Activated CD8-positive, alpha-beta T cell treated with anti-CD3 and anti-CD28 coated beads, Interleukin-2, amount 10 ng/mL, durations not matched to agents 7 days and 5 days (primary cell): ENCODE results near the gene ZBTB32. TPM values are rescaled to one million over a fixed set of nuclear protein-coding genes. Genes with fewer than 3 reads are reported as not detected.

Source experiments
- ATAC-seq: fragments of 150-1000 bp; cut with Tn5 transposase; one replicate; pipeline ENCODE4 v1.10.0; 2021; ENCODE audit warnings: moderate library complexity
- CTCF ChIA-PET: fragments of 350-600 bp; sonication (Branson Sonifier 250); formaldehyde crosslinking; loops from one replicate; lab custom pipeline; 2021; ENCODE audit warnings: antibody characterized with exemption; lab: Charles Lee
- POLR2A ChIA-PET: fragments of 350-600 bp; sonication (Branson Sonifier 250); formaldehyde crosslinking; loops from one replicate; lab custom pipeline; 2021; ENCODE audit warnings: antibody characterized with exemption; lab: Charles Lee
- DNase-seq: peaks from one replicate; pipeline ENCODE4 v3.0.0-alpha.2; 2020
- H3K27ac Mint-ChIP-seq: one replicate; pipeline ENCODE4 v1.8.0; 2021; ENCODE audit warnings: mild to moderate bottlenecking, mixed read lengths
- H3K27me3 Mint-ChIP-seq: one replicate; pipeline ENCODE4 v1.8.0; 2021; ENCODE audit warnings: low read depth, mixed read lengths
- H3K36me3 Mint-ChIP-seq: one replicate; pipeline ENCODE4 v1.8.0; 2021; ENCODE audit warnings: low read depth, mixed read lengths
- H3K4me1 Mint-ChIP-seq: one replicate; pipeline ENCODE4 v1.8.0; 2021; ENCODE audit warnings: low read depth, mixed read lengths
- H3K4me3 Mint-ChIP-seq: one replicate; pipeline ENCODE4 v1.8.0; 2021; ENCODE audit warnings: mild to moderate bottlenecking, mixed read lengths
- H3K9me3 Mint-ChIP-seq: one replicate; pipeline ENCODE4 v1.8.0; 2022; ENCODE audit warnings: mixed read lengths; ENCODE audit not compliant: insufficient read depth
- total RNA-seq, 2 experiments: library from RNA; stranded (reverse); gene quantifications; one replicate each; pipeline ENCODE4 v1.2.3, GENCODE V29; 2021

The ZBTB32 gene
- total RNA-seq, 2 experiments from 2014 or later: 37.4 to 41.4 TPM

DNA sequence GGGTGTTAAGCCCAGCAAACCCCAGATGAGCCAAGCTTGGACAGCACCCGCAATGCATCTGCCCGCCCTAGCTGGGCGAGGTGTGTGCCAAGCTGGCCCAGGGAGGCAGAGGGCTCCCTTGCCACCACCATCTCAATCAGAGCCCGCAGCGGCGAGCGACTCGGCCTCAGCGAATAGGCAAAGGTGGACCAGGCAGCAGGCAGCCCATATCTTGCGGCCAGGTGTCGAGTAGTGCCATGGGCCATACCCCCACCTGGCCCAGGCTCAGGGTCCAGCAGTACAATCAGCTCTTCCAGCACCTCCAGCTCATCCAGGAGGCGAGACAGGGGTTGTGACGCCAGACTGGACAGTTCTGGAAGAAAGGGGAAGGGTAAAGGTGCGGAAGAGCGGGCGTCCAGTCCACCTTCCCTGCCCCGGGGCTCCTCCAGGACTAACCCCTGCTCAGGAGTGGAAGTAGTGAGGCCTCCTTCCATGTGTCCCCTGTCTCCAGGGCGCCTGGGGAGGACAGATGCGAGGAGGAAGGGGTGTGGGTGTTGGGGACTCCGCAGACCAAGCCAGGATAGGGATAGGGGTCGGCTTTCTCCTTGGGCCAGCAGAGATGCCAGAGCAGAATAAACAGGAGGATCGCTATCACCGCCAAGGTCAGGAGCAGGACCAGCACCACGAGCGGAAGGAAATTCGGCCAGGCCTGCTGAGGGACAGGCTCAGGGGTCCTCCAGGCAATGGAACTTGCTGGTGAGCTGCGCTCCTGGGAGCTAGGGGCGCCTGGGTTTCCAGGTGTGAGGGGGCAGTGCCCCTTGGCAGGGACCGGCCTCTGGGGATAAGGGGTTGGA, 35.1 kb downstream of the ZBTB32 start:
- Mint-ChIP-seq H3K4me1 (peaks cover 46% of the 10 kb centered on the region), H3K36me3 (peaks cover 47% of the 10 kb centered on the region), H3K9me3 (no peaks in the 10 kb centered on the region), H3K27ac (no peak overlapping the region), H3K27me3 (no peaks in the 10 kb centered on the region), H3K4me3 (peak overlapping the region; percentile 90)
- DNase-seq (no peak), ATAC-seq (no peak)
- CTCF ChIA-PET: interaction anchor here (0.9 to 1.7 kb wide), 7 partner anchors 11 to 191 kb away, joined by 3 to 10 read pairs (median 7); no protein-coding TSS in a partner anchor
- POLR2A ChIA-PET: interaction anchor here (1.2 to 4.3 kb wide), 5 partner anchors 11 to 27 kb away, joined by 3 to 14 read pairs (median 5); partner anchors contain the start of gene KMT2B

DNA sequence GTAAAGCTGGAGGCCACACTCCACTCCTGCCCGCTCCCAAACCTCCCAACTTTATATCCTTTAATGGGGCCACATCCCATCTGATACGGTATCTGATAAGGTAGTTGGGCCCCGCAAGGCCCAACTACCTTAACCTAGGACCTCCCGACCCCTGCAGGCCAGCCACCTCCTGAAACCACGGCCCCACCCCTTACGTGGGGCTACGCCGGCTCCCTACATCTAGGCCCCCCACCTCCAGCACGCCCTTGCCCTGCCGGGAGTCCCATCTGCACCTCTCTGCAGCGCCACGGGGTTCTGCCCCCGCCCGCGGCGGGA, 35.7 kb downstream of the ZBTB32 start:
- H3K9me3 Mint-ChIP-seq: no peaks in the 10 kb centered on the region
- ChIA-PET CTCF (interaction anchor here (0.9 to 1.7 kb wide), 9 partner anchors 12 to 191 kb away, joined by 3 to 10 read pairs (median 4); no protein-coding TSS in a partner anchor), POLR2A (interaction anchor here (0.9 to 4.3 kb wide), 7 partner anchors 11 to 28 kb away, joined by 3 to 14 read pairs (median 5); partner anchors contain the start of gene KMT2B)
- peaks cover 48% of the 10 kb centered on the region for H3K4me1 Mint-ChIP-seq
- DNase-seq (no peak), ATAC-seq (peak; percentile 17)
- peak overlapping the region; percentile 92 for H3K27ac Mint-ChIP-seq
- peaks cover 43% of the 10 kb centered on the region for H3K36me3 Mint-ChIP-seq
- peak overlapping the region; percentile 90 for H3K4me3 Mint-ChIP-seq
- H3K27me3 Mint-ChIP-seq: no peaks in the 10 kb centered on the region

- no peaks in the 10 kb centered on the region for H3K9me3 Mint-ChIP-seq
- DNase-seq (peak; percentile 99), ATAC-seq (peak; percentile 74)
- H3K4me3 Mint-ChIP-seq: peak overlapping the region; percentile 90
- peak overlapping the region; percentile 92 for H3K27ac Mint-ChIP-seq
- ChIA-PET POLR2A (interaction anchor here (0.5 to 4.3 kb wide), 9 partner anchors 11 to 154 kb away, joined by 3 to 14 read pairs (median 4); partner anchors contain the start of gene KMT2B), CTCF (interaction anchor here (0.6 to 1.7 kb wide), 10 partner anchors 13 to 192 kb away, joined by 3 to 10 read pairs (median 4); no protein-coding TSS in a partner anchor)
- H3K27me3 Mint-ChIP-seq: no peaks in the 10 kb centered on the region
- peaks cover 39% of the 10 kb centered on the region for H3K36me3 Mint-ChIP-seq
- peaks cover 50% of the 10 kb centered on the region for H3K4me1 Mint-ChIP-seq
Observed at GRCh38 chr19:35740423-35741202, 36.3 kb downstream of the ZBTB32 start.

DNA sequence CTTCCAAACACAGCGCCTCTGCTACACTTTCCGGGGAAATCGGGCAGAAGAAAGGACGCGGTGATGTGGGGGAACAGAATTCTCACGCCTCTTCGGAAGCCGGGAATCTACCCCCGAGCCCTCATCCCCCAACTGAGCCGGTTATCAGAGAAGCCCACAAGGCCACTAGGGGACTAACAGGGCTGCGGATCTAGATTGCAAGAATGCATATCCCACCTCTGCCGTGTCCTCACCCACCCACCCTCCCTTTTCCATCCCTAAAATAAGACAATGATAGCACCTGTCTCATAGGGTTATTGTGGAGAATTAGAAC, 36.8 kb downstream of the ZBTB32 start:
- H3K36me3 Mint-ChIP-seq: peaks cover 37% of the 10 kb centered on the region
- DNase-seq (no peak), ATAC-seq (no peak)
- H3K4me1 Mint-ChIP-seq: peaks cover 54% of the 10 kb centered on the region
- H3K27me3 Mint-ChIP-seq: no peaks in the 10 kb centered on the region
- ChIA-PET POLR2A (interaction anchor here (0.5 to 4.3 kb wide), 9 partner anchors 10 to 154 kb away, joined by 3 to 14 read pairs (median 4); partner anchors contain the start of gene KMT2B), CTCF (interaction anchor here (0.6 to 1.7 kb wide), 7 partner anchors 18 to 191 kb away, joined by 3 to 10 read pairs (median 7); no protein-coding TSS in a partner anchor)
- H3K9me3 Mint-ChIP-seq: no peaks in the 10 kb centered on the region
- H3K4me3 Mint-ChIP-seq: peak overlapping the region; percentile 90
- H3K27ac Mint-ChIP-seq: peak overlapping the region; percentile 93

- Mint-ChIP-seq H3K4me1 (peaks cover 55% of the 10 kb centered on the region), H3K27me3 (no peaks in the 10 kb centered on the region), H3K36me3 (peaks cover 32% of the 10 kb centered on the region), H3K9me3 (no peaks in the 10 kb centered on the region), H3K27ac (peak within 1 kb of the TSS; percentile 93), H3K4me3 (peak within 1 kb of the TSS; percentile 93)
- POLR2A ChIA-PET: interaction anchor here (0.9 to 4.3 kb wide), 4 partner anchors 24 to 42 kb away, joined by 3 to 14 read pairs (median 4); partner anchors contain the start of gene KMT2B
- CTCF ChIA-PET: interaction anchor here (0.9 to 2.0 kb wide), 4 partner anchors 12 to 189 kb away, joined by 3 to 7 read pairs (median 4); no protein-coding TSS in a partner anchor
- no peak for ATAC-seq
- DNase-seq: peak; percentile 80
Observed at GRCh38 chr19:35742121-35742724, 37.9 kb downstream of the ZBTB32 start, which contains the start of gene IGFLR1. Gene IGFLR1 (minus strand): TSS chr19:35742452. CDS start chr19:35741180, 1,272 bp downstream.

DNA sequence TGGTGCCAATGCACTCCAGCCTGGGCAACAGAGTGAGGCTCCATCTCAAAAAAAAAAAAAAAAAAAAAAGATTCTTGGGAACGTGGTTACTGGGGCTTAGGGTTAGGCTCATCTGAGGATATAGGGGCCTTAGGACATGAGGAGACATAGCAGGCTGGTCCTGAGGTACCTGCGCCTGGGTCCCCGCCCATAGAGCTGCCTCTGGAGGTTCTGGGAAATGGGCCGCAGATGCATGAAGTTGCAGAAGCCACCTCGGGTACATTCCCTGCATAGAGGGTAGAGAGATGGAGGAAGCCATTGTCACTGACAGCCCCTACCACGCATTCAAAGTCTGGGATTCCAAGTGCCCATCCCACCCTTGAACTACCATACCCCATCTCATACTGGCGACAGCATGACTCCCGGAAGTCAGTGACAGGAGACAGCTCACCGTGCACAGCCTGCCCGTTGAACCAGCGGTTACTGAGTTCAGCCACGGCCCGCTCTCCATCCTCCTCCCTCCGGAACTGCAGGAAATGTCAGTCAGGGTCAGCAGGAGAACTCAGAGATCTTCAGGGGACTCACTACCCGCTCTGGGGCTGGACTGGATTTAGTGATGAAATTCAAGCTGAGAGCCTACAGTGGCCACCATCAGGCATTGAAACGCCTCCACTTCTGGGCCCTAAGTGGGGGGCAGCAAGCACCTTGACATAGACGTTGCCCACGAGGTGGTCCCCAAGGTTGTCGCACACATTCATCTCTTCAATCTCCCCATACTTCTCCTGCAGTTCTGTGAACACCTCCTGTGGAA, 39.5 kb downstream of the ZBTB32 start:
- no peaks in the 10 kb centered on the region for H3K9me3 Mint-ChIP-seq
- no peaks in the 10 kb centered on the region for H3K27me3 Mint-ChIP-seq
- ATAC-seq: no peak
- ChIA-PET POLR2A (interaction anchor here (0.7 to 4.3 kb wide), 6 partner anchors 13 to 131 kb away, joined by 3 to 14 read pairs (median 5); partner anchors contain the start of genes HSPB6 and KMT2B), CTCF (interaction anchor here (0.8 to 1.9 kb wide), 10 partner anchors 26 to 187 kb away, joined by 3 to 8 read pairs (median 5); partner anchors contain the start of gene KMT2B)
- H3K4me1 Mint-ChIP-seq: peaks cover 64% of the 10 kb centered on the region
- no peak for DNase-seq
- H3K27ac Mint-ChIP-seq: peak overlapping the region; percentile 99
- H3K36me3 Mint-ChIP-seq: peaks cover 20% of the 10 kb centered on the region
- H3K4me3 Mint-ChIP-seq: peak overlapping the region; percentile 93

DNA sequence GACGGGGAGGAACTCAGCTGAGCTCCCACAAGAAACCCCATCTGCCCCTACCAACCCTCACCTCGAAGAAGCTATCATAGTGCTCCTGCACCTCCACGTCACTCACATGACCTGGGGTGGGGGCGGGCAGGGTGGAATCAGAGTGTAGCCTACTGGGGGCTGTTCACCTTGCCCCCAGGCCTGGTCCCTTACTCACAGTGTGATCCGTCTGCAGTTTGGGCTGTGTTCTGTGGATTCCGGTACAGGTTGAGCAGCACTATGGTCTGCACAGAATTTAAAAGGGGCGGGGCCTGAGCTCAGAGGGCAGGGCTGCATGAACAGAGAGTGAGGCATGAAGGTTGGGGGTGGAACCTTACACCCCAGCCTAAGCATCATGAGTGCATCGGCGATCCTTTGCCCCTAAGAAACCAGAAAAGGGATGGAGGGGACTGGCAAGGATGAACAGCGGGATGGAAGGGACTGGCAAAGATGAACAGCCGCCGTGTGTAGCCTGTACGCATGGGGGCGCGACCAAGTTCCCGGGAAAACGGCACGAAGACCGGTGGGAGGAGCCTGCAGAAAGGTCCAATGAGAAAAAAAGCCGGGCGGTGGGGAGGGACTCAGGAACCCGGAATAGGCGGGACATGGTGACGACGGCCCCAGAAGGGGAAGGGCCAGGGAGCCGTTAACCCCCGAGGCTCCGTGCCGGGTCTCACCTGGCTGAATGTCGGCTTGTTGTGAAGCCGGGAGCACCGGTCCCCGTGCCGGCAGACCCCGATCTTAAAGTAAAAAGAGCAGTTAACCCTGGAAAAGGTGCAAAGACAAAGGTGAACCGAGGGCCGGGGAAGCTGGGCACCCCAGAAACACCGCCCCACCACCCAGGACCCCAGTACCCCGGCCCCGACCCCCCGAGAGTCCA, 40.3 kb downstream of the ZBTB32 start:
- peak; percentile 56 for ATAC-seq
- peak overlapping the region; percentile 93 for H3K4me3 Mint-ChIP-seq

GRCh38 chr19:35745328-35746086, 41.1 kb downstream of the ZBTB32 start, which contains the start of the genes PSENEN and U2AF1L4:
Gene PSENEN (plus strand): TSS chr19:35745651. CDS start chr19:35745931, 280 bp downstream.
Gene U2AF1L4 (minus strand): TSS chr19:35745418. CDS start chr19:35745391, 27 bp downstream.
- peak within 1 kb of the TSS; percentile 93 for H3K4me3 Mint-ChIP-seq
- peak within 1 kb of the TSS; percentile 99 for H3K27ac Mint-ChIP-seq
- H3K36me3 Mint-ChIP-seq: peaks cover 18% of the 10 kb centered on the region
- peak; percentile 56 for ATAC-seq
- H3K4me1 Mint-ChIP-seq: peaks cover 70% of the 10 kb centered on the region
- peak; percentile 98 for DNase-seq
- ChIA-PET POLR2A (interaction anchor here (0.7 to 1.9 kb wide), 9 partner anchors 12 to 133 kb away, joined by 3 to 8 read pairs (median 4); partner anchors contain the start of genes HAUS5, HSPB6 and KMT2B), CTCF (interaction anchor here (1.2 to 1.9 kb wide), 8 partner anchors 10 to 196 kb away, joined by 3 to 8 read pairs (median 5); partner anchors contain the start of gene KMT2B)
- no peaks in the 10 kb centered on the region for H3K9me3 Mint-ChIP-seq
- H3K27me3 Mint-ChIP-seq: no peaks in the 10 kb centered on the region

More for the DNA sequence above, 40.3 kb downstream of the ZBTB32 start:
- Mint-ChIP-seq H3K4me1 (peaks cover 65% of the 10 kb centered on the region), H3K27me3 (no peaks in the 10 kb centered on the region), H3K36me3 (peaks cover 18% of the 10 kb centered on the region), H3K27ac (peak overlapping the region; percentile 99), H3K9me3 (no peaks in the 10 kb centered on the region)
- CTCF ChIA-PET: interaction anchor here (0.8 to 1.9 kb wide), 12 partner anchors 11 to 195 kb away, joined by 3 to 8 read pairs (median 5); partner anchors contain the start of gene KMT2B
- POLR2A ChIA-PET: interaction anchor here (0.6 to 1.9 kb wide), 11 partner anchors 12 to 132 kb away, joined by 3 to 8 read pairs (median 4); partner anchors contain the start of genes HAUS5, HSPB6 and KMT2B
- peak; percentile 97 for DNase-seq
